ENCODE results near the gene GLRA3. TPM values are rescaled to one million over a fixed set of nuclear protein-coding genes. Genes with fewer than 3 reads are reported as not detected.
"Not testable (repeated sequence)": the region's sequence is repeated elsewhere in the genome, so short reads cannot be mapped to it uniquely, and the experiment has no call there.

GLRA3 gene
- total RNA-seq, 1 donor from 2014 or later = not detected

DNA sequence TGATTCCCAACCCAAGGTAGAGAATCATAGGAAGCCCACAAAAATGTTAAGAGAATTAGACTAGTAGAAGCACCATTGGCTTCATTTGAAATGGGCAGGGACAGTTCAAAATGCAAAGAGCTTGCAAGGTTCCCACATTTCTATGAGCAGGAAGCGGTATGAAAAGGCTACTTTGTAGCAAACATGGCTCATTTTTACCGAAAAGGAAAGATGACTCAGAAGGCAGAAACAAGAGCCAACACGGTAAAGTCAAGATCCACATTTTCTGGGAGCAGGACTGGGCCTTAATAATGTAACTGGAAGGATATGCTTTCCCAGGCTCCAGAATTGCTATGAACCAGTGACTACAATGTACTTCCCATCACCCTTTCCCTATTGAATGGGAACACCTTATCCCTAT, 89.5 kb downstream of the GLRA3 start:
- intact Hi-C loops (cut with DNase I) = no loop called here
- DNase-seq (no peak), ATAC-seq (ENCODE audit: poor library complexity) (no peak)

DNA sequence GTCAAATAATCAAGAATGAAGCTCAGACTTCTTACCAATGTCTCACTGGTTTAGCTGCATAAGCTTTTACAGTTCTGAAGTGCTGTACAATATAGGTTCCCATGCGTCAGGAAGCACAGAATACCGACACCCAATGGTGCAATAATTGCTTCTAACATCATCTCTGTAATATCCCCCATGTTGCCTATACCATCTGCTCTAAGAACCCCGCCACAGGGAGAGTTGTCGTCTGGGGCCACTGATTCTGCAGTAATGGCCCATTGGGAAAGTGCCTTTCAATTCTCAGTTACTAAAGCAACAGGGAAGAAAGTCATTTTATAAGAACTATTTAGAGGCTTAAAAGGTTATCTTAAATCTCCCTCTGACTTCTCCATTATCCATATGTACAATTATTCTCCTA, 94.9 kb downstream of the GLRA3 start:
- no peak for ATAC-seq (ENCODE audit: poor library complexity)
- intact Hi-C loops (cut with DNase I) = no loop called here
- DNase-seq = no peak

DNA sequence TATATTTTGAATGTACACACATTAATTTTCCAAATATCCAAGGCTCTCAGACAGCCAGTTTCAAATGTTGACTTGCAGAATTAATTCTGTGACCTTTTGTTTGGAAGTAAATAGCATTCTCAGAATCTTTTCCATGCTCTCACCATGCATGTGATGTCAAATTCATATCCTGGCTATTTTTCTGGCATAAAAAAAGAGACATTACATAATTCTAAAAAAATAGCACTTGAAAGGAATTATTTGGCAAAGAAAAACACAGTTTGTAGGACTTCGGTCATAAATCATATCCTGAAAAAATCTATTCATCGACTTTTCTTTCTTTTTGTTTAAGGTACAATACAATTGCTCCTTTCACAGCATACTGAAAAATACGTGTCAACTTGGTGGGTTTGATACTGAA, 111.2 kb downstream of the GLRA3 start:
- intact Hi-C loops (cut with DNase I) = loop anchor here (10.0 kb wide), 1 partner anchor 353 kb away; no protein-coding TSS in a partner anchor
- ATAC-seq (ENCODE audit: poor library complexity) (no peak), DNase-seq (no peak)

DNA sequence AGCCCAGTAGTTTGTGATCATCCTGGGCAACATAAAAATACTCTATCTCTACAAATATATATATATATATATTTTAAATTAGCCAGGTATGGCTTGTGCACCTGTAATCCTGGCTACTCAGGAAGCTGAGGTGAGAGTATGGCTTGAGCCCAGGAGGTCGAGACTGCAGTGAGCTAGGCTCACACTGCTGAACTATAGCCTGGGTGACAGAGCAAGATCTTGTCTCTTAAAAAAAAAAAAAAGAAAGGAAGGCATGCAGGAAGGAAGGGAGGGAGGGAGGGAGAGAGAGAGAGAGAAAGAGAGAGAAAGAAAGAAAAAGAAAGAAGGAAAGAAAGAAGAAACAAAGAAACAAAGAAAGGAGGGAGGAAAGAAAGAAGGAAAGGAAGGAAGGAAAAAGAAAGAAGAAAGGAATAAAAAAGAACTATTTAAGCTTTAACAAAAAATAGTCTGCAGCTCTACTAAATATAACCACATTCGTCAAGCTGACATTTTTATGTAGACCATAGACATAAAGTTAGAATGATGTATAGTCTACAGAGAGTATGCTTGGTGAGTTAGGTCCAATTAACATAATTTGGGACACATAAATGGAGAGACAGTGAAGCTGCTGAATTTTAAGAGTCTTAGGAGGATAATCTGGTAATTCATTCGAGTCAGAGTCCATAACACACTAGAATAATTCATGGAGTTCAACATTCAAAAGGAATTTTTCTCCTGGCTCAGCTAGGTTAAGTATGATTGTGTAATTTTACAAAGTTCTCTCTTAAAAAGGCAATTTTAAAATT, 111.9 kb downstream of the GLRA3 start:
- intact Hi-C loops (cut with DNase I) = loop anchor here (10.0 kb wide), 1 partner anchor 352 kb away; no protein-coding TSS in a partner anchor
- DNase-seq (no peak), ATAC-seq (ENCODE audit: poor library complexity) (peak; percentile 36)

DNA sequence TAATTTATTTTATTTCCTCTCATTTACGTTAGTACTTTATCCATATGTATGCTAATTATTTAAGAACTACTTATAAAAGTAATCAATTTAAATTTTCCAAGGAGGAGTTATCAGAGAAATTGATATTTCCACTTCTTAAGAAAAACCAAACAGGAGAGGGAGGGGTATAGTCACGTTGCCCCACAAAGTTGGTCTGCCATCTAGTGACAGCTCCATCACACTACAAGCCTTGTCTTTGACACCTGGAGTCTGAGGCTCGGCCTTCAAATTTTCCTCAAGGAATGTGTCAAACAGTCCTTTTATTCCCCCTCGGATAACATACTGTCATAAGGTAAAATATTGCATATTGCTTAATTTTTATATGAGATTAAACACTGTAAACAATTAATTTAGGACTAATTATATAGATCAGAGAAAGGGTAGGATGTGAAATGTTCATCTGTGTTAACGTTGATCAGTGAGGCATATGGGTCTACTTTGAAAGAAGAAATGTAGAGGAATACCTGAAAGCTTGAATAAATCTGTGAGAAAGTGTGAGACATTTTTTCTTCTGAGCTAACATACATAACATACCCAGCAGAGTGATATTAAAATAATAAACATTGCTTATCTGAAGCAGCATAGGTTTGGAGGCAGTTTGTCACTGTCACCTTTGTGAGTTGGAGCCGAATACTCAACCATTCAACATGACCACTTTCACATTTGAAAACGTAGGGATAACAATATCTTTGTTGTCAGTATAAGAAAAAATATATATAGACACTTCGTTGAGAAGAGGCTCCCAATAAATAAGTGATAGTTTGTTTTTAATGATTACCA, 114.4 kb downstream of the GLRA3 start:
- DNase-seq = no peak
- no peak for ATAC-seq (ENCODE audit: poor library complexity)
- intact Hi-C loops (cut with DNase I) = loop anchor here (10.0 kb wide), 1 partner anchor 350 kb away; no protein-coding TSS in a partner anchor

DNA sequence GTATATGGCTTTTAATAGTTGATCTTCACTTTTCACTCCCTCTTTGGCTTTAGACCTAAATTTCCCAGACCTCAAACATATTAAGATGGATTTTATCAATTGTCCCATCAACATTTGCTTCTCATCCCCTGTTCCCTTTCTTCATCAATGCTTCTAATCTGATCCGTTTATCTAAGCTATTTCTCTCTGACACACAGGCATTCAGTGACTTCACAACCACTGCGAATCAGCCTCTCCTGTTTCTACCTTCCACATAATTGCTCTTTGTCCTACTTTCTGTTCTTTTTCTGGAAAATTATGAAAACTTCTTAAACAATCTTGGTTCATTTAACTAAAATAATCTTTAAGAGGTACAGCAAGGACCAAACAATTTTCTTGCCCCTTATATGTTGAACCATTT, 115.2 kb downstream of the GLRA3 start:
- DNase-seq (no peak), ATAC-seq (ENCODE audit: poor library complexity) (no peak)
- intact Hi-C loops (cut with DNase I) = loop anchor here (10.0 kb wide), 1 partner anchor 349 kb away; no protein-coding TSS in a partner anchor

DNA sequence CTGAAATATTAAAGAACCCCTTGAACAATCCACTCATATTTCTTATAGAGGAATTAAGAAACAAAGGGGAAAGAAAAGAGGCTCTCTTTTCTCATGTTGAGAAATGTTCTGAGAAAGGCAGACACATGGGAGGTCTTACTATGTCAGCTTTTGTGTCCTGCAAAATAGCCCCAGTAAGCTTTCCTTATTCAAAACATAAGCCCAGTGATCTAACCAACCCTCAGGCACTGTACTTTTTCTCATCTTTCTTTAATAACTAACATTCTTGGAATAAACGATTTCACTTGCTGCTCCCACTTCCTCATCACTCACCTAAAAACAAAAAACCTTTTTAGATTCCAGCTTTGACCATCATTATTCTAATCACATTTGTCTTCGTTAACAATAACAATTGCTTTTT, 115.9 kb downstream of the GLRA3 start:
- ATAC-seq (ENCODE audit: poor library complexity) (no peak), DNase-seq (no peak)
- intact Hi-C loops (cut with DNase I) = loop anchor here (10.0 kb wide), 1 partner anchor 348 kb away; no protein-coding TSS in a partner anchor

DNA sequence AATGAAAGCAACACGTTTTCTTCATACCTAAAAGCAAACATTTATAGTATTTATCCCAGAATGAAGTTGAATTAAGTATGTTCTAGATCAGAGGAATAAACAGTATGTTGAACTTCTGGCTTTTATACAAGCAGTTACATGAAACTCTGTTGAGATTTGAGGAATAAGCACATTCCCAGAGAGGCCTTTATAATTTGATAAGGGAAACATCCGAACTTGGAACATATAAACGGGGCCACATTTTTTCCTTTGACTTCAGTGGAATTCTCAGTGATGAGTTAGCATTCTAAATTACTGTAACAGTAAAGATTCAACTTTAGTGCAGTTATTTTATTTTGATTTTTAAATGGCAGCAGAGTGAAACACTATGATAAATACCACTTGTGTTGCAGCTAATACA, 119.5 kb downstream of the GLRA3 start:
- ATAC-seq (ENCODE audit: poor library complexity) (no peak), DNase-seq (no peak)
- intact Hi-C loops (cut with DNase I) = no loop called here

DNA sequence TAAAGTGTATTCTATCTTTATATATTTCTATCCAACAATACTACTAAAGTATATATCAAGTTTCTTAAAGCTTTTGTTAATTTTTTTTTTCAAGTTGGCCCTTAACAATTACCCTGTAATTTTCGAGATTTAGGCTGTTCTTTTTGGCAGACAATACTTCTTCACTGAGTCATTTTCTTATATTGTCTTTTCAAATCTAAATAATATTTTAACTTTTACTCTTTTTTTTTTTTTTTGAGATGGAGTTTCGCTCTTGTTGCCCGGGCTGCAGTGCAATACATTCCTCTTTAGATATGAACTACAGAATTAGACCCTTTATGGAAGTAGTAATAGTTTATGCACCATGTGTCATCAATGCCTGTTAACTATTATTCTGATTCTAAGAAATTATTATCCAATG, 120.7 kb downstream of the GLRA3 start:
- intact Hi-C loops (cut with DNase I) = no loop called here
- DNase-seq = no peak
- ATAC-seq (ENCODE audit: poor library complexity) = no peak

DNA sequence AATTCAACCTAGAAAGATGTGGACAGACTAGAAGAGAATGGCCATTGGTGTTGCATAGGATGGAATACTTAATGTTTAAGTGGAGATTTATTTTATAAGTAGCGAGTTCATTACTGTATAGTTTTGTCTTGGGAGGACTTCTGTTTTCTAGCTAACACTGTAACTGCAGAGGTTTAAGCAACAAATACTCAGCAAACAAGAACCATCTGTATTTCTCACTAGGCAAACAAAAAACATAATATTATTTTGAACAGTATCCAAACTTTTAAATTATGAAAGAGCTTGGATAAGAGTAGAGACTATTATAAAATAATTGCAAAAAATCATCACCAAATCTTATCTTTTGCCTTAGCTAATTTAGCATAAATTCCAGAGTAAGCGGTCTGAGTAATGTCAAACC, 121.1 kb downstream of the GLRA3 start:
- DNase-seq (no peak), ATAC-seq (ENCODE audit: poor library complexity) (peak; percentile 49)
- intact Hi-C loops (cut with DNase I) = no loop called here

DNA sequence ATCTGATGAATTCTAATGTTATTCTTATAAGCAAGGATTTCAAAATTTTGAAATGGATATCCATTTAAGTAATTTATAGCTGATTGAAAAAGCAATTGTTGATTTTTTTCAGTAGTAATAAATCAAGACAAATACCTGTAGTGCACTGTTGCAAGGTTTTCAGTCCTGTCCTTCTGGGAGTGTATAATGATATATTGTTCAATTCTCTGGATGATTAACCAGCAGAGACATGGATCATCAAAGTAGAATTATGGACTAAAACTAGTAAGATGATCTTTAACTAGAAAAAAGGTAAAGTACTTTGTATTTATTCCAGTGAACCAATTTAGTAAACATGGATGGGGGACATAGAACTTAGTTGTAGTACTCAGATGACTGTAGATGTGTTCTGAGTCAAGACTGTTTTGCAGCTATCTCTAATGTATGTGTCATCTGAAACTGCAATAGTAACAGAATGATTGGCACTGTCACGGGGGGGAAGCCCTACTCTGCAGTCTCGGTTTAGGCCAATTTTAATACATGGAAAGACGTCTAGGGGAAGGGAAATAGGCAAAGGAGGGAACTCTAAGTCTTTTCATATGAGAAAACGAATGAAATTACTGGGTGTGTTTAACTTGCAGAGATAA, 121.9 kb downstream of the GLRA3 start:
- DNase-seq (no peak), ATAC-seq (ENCODE audit: poor library complexity) (no peak)
- intact Hi-C loops (cut with DNase I) = no loop called here

DNA sequence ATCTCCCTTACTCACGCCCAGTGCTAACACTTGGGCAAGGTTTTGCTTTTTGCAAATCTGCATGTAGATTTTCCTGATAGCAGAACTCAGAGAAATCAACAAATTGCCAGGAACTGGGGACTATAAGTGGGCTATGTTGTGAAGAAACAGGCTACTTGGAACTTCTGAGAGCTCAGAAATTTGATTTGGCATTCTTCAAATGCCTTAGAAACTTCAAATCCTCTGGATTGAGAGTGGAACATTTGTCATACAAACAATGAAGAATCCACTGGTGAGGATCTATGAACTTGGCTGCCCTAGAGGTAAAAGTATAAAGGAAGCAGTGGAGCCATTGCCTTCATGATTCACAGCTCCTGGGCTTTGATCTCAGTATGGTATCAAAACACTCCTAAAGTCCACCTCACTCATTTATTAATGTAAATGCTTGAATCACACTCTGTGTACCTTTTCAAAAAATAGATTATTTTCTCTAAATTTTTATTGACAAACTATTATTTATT, 126.0 kb downstream of the GLRA3 start:
- intact Hi-C loops (cut with DNase I) = no loop called here
- DNase-seq = no peak
- no peak for ATAC-seq (ENCODE audit: poor library complexity)

DNA sequence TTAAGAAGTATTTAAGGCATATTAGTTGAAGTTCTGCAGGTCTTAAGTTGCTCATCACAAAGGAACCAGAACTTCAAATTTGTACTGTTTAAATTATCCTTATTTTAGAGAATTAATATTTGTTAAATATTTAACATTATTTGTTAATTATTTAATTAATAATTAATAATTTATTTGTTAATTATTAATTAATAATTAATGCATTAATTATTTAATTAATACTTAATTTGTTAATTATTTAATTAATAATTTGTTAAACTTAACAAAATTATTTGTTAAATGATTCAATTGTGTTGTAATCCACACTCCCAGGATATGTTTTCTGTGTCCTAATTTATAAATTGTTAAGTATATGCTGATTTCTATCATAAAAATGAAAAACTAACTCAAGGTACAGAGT, 129.4 kb downstream of the GLRA3 start:
- ATAC-seq (ENCODE audit: poor library complexity) (no peak), DNase-seq (no peak)
- intact Hi-C loops (cut with DNase I) = no loop called here

DNA sequence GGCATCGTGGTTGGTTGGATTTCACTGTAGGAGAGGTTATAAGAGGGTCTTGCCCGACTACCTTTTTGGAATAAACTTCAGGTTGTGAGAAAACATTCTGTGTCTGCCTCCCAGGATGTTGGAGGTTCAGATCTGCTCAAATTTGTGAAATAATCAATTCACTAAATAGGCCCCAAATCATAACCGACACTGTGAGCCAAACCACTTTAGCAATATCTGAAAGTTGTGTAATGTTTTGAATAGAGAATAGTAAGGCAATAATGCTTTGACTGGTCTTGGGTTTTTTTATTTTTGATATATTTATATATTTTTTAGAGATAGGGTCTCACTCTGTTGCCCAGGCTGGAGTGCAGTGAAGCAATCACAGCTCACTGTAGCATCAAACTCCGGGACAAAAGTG, 131.2 kb downstream of the GLRA3 start:
- ATAC-seq (ENCODE audit: poor library complexity) = no peak

DNA sequence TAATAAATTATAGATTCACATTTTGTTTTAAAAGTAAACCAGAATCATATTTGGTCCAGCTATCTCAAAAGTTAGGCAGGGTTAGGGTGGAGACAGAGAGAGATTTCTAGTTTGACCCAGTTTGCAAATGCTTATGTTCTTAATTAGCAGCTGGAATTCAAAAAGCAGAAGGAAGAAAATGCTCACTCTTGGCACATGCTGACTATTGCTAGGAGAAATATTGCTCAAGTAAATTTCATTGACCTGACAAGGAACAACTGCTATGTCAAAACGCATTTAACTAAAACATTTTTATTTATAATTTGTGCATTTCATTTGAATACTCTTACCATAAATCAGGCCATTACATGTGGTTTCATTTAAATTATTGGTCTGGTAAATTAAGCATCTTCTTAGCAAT, 131.8 kb downstream of the GLRA3 start:
- intact Hi-C loops (cut with DNase I) = no loop called here

More for the DNA sequence above, 131.2 kb downstream of the GLRA3 start:
- no peak for DNase-seq
- intact Hi-C loops (cut with DNase I) = no loop called here

DNA sequence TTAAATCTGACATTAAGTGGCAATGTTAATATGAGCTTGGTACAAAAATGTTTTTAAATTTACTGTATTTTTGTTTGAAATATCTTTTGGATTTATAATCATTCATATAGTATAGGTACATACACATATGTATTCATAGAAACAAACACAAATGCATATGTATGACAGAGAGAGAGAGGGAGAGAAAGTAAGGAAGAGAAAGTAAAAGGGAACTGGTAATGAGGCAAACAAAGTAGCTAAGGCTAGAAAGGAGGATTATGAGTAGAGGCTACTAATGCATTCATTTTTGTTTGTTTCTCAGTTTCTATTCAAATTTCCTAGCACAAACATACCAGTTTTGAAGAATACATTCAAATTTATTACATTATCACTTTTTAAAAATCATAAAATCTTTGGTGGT, 132.4 kb downstream of the GLRA3 start:
- intact Hi-C loops (cut with DNase I) = no loop called here
- DNase-seq (no peak), ATAC-seq (ENCODE audit: poor library complexity) (no peak)

More for the DNA sequence above, 131.8 kb downstream of the GLRA3 start:
- ATAC-seq (ENCODE audit: poor library complexity) (peak; percentile 90), DNase-seq (no peak)

DNA sequence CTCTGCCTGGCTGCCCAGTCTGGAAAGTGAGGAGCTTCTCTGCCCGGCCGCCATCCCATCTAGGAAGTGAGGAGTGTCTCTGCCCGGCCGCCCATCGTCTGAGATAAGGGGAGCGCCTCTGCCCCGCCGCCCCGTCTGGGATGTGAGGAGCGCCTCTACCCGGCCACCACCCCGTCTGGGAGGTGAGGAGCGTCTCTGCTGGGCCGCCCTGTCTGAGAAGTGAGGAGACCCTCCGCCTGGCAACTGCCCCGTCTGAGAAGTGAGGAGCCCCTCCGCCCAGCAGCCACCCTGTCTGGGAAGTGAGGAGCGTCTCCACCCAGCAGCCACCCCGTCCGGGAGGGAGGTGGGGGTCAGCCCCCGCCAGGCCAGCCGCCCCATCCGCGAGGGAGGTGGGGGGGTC, 137.2 kb downstream of the GLRA3 start:
- intact Hi-C loops (cut with DNase I); DNase-seq; ATAC-seq (ENCODE audit: poor library complexity): not testable (repeated sequence)

DNA sequence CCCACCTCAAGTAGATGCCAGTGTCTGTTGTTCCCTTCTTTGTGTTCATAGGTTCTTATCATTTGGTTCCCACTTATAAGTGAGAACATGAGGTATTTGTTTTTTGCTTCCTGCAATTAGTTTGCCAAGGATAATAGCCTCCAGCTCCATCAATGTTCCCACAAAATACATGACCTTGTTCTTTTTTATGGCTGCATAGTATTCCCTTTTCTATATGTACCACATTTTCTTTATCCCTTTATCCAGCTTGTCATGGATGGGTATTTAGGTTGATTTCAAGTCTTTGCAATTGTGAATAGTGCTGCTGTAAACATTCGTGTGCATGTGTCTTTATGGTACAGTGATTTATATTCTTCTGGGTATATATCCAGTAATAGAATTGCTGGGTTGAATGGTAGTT, 138.4 kb downstream of the GLRA3 start:
- no peak for DNase-seq

DNA sequence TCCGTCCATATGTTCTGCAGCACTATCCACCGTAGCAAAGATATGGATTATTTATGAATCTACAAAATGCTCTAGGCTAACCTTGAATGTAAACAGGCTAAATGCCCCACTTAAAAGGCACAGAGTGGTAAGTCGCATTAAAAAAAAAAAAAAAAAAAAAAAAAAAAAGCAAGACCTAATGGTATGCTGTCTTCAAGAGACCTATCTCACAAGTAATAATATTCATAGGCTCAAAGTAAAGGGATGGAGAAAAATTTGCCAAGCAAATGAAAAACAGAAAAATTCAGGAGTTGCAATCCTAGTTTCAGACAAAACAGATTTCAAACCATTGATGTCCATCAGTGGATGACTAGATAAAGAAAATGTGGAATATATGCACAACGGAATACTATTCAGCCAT, 139.4 kb downstream of the GLRA3 start:
- DNase-seq = no peak
- intact Hi-C loops (cut with DNase I) = no loop called here
- no peak for ATAC-seq (ENCODE audit: poor library complexity)

More for the DNA sequence above, 138.4 kb downstream of the GLRA3 start:
- no peak for ATAC-seq (ENCODE audit: poor library complexity)
- intact Hi-C loops (cut with DNase I) = no loop called here
